Esophagus mucosa (tissue), 1 donor: ENCODE results near the gene SYN1. TPM values are rescaled to one million over a fixed set of nuclear protein-coding genes. Genes with fewer than 3 reads are reported as not detected.

Experiments
- ATAC-seq: fragments of 200-7000 bp; cut with Tn5 transposase; one replicate; pipeline ENCODE4 v1.9.1; 2020
- total RNA-seq: library from RNA; stranded (reverse); gene quantifications from one replicate; pipeline ENCODE4 v1.2.4, GENCODE V29; 2023
- donor health status: DM: yes; HTN: yes; CAD: no.

The SYN1 gene
- total RNA-seq, 1 donor from 2014 or later = 0.16 TPM

- no peak for ATAC-seq
These were observed 47.8 kb downstream of the SYN1 start for GRCh38 chrX:47571896-47572295.

- ATAC-seq = no peak
These were observed 48.4 kb downstream of the SYN1 start for GRCh38 chrX:47571215-47571614.

GRCh38 chrX:47570794-47571193 is 48.9 kb downstream of the SYN1 start:
- no peak for ATAC-seq

GRCh38 chrX:47568656-47569295 is 50.9 kb downstream of the SYN1 start:
- ATAC-seq = no peak

- no peak for ATAC-seq
These were observed 52.8 kb downstream of the SYN1 start for GRCh38 chrX:47566841-47567240.

GRCh38 chrX:47564438-47565085 is 55.1 kb downstream of the SYN1 start:
- ATAC-seq = no peak

GRCh38 chrX:47563801-47564315 is 55.8 kb downstream of the SYN1 start:
- no peak for ATAC-seq

GRCh38 chrX:47562615-47563243 is 56.9 kb downstream of the SYN1 start:
- no peak for ATAC-seq

GRCh38 chrX:47561659-47562151 is 58.0 kb downstream of the SYN1 start:
- ATAC-seq = no peak

- ATAC-seq = peak; percentile 95
These were observed 58.6 kb downstream of the SYN1 start, which contains the start of gene ARAF for GRCh38 chrX:47560934-47561658. ARAF (plus strand) TSS chrX:47561205; CDS start chrX:47562968, 1,763 bp downstream.

- no peak for ATAC-seq
These were observed 59.3 kb downstream of the SYN1 start for GRCh38 chrX:47560179-47560933.

GRCh38 chrX:47558436-47558835 is 61.2 kb downstream of the SYN1 start:
- ATAC-seq = no peak

- ATAC-seq = peak; percentile 97
These were observed 63.5 kb downstream of the SYN1 start for GRCh38 chrX:47556045-47556623.

- no peak for ATAC-seq
These were observed 76.2 kb downstream of the SYN1 start for GRCh38 chrX:47543496-47543895.

- peak; percentile 98 for ATAC-seq
These were observed 78.7 kb downstream of the SYN1 start for GRCh38 chrX:47540754-47541538.

- no peak for ATAC-seq
These were observed 79.8 kb downstream of the SYN1 start for GRCh38 chrX:47539860-47540259.

- ATAC-seq = no peak
These were observed 89.6 kb downstream of the SYN1 start for GRCh38 chrX:47530049-47530448.

GRCh38 chrX:47529548-47529947 is 90.1 kb downstream of the SYN1 start:
- ATAC-seq = no peak

GRCh38 chrX:47523713-47524166 is 95.9 kb downstream of the SYN1 start:
- peak; percentile 7 for ATAC-seq

- ATAC-seq = peak; percentile 95
These were observed 96.4 kb downstream of the SYN1 start for GRCh38 chrX:47523297-47523696.
